GM04504 (cell line): ENCODE measurements around the gene IGFBP6.

Source experiments
- DNase-seq: peaks from one replicate; pipeline ENCODE4 v3.0.0-alpha.2; 2012; ENCODE audit warnings: low read depth

The IGFBP6 gene

DNA sequence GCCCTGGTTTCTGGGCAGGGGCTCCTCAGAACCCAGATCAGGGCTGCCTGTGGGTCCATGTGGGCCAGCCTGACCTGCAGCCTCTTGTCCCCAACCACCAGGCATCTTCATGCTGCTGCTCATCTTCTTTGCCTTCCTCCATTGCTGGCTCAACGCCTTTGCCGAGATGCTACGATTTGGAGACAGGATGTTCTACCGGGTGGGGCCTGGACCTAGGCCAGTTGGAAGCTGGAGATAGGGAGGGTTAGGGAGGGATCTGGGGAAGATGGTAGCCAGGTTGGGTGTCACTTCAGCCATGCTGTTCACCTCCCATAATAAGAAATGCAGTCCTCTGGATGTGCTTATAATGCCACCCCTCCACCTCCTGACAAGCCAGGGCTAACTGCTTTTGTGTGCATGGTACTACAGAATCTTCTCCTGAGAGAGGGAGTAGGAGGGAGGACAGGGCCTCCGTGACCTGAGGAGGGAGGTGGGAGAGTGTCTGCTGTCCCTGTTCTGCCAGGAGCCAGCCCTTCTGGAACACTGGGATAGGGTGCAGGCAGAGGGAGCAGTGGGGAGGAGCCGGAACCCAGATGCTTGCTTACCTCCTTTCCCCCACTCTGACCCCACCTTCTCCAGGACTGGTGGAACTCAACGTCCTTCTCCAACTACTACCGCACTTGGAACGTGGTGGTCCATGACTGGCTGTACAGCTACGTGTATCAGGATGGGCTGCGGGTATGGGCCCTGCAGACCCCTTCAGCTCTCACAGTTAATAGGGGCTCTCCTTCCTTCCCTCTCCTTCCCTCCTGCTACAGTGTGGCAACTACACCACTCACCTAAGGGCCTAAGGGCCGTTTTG, 23.4 kb downstream of the IGFBP6 start:
- no peak for DNase-seq

DNA sequence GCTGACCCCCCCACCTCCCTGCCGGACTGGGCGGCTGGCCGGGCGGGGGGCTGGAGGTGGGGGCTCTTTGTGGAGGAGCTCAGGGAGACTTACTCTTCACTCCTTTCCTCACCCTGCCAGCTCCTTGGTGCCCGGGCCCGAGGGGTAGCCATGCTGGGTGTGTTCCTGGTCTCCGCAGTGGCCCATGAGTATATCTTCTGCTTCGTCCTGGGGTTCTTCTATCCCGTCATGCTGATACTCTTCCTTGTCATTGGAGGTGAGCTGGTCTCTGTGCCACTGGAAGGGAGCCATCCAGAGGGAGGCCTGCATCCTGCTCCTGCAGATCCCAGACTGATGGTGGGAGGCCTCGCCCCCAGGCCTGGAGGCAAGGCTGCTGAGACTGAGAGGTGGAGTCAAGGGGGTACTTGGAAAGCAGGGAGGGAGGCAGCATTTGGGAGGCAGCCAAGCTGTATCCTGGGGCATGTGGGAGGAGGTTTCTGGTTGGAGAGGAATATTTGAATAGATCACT, 25.5 kb downstream of the IGFBP6 start:
- DNase-seq, result no peak

GRCh38 chr12:53123578-53124351, 26.3 kb downstream of the IGFBP6 start:
- peak; percentile 17 for DNase-seq

GRCh38 chr12:53124352-53124723, 26.9 kb downstream of the IGFBP6 start:
- no peak for DNase-seq

DNA sequence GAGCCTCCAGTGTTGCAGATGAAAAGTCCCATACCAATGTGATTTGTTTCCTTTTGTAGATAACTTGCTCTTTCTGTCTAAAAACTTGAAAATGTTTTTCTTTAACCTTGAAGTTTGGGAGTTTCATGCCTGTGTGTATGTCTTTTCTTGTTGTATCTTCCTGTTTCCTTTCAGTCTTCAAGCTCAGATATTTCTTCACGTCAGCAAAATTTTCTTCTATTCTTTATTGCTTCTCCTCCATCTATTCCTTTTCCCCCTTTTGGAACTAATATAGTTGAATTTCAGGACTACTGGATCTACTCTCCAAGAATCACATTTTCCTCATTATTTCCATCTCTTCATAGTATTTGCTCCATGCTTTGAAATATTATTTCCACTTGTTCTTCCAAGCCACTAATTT, 29.7 kb downstream of the IGFBP6 start:
- DNase-seq, result no peak

- no peak for DNase-seq
Measured at GRCh38 chr12:53128780-53129569, 31.5 kb downstream of the IGFBP6 start.

- no peak for DNase-seq
Measured at GRCh38 chr12:53131844-53132243, 34.4 kb downstream of the IGFBP6 start.

- DNase-seq, result no peak
Measured at GRCh38 chr12:53133722-53134121, 36.3 kb downstream of the IGFBP6 start.

DNA sequence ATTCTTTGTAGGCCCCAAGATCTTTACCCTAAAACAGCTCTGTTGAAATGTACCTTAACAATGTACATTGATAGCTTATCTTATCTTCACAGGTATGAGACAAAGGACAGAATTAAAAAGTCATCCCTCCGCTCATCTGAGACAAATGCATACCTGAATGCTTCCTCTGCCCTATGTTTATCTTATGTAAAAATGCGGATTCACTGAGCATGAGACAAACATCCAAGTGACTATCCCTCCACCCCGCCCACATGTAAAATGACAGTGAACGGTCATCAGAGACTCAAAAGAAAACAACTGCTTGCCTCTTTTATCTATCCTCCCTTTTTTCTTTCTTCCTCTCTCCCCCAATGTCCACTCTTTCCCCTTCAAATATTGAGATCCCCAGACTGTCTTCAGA, 45.9 kb downstream of the IGFBP6 start:
- DNase-seq, result no peak

DNA sequence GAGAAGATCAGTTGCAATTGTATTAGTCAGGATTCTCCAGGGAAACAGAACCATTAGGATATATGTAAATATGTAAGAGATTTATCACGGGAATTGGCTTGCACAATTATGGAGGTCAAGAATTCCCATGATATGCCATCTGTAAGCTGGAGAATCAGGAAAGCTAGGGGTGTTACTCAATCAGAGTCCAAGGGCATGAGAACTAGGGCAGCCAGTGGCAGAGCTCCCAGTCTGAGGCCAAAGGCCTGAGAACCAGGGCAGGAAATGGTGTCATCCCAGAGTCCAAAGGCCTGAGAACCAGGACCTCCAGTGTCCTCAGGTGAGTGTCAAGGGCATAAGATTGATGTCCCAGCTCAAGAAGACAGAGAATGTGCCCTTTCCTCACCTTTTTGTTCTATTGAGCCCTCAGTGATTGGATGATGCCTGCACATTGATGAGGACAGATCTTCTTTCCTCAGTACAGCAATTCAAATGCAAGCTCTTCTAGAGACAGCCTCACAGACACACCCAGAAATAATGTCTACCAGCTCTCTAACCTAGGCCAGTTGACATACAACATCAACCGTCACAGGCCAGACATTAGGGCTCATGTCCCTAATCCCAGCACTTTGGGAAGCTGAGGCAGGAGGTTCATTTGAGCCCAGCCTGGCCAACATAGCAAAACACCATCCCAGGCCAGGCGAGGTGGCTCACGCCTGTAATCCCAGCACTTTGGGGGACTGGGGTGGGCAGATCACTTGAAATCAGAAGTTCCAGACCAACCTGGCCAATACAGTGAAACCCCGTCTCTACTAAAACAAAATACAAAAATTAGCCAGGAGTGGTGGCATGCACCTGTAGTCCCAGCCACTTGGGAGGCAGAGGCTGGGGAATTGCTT, 48.2 kb downstream of the IGFBP6 start:
- DNase-seq, result peak; percentile 69

DNA sequence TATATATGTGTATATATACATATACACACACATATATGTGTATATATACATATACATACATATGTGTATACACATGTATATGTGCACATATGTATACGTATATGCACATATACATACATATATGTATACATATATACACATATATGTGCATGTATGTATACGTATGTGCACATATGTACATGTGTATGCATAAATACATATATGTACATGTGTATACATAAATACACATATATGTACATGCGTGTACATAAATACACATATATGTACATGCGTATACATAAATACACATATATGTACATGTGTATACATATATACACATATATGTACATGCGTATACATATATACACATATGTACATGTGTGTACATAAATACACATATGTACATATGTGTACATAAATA, 49.7 kb downstream of the IGFBP6 start:
- no peak for DNase-seq

DNA sequence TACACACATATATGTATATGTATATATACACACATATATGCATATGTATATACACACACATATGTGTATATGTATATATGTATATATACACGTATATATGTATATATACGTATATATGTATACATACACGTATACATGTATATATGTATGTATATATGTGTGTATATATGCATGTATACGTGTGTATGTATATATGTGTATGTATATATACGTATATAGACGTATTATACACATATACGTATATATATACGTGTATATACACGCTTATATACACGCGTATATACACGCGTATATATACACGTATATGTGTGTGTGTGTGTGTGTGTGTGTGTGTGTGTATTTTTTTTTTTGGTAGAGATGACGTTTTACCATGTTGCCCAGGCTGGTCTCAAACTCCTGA, 50.2 kb downstream of the IGFBP6 start:
- no peak for DNase-seq

- no peak for DNase-seq
Measured at GRCh38 chr12:53151039-53151438, 53.6 kb downstream of the IGFBP6 start.
